Bronchial epithelial cell (primary cell): Measurements from ENCODE around the gene LMF2. TPM values are rescaled to one million over a fixed set of nuclear protein-coding genes. Genes with fewer than 3 reads are reported as not detected.

Source experiments
- DNase-seq: peaks from one replicate; pipeline ENCODE4 v3.0.0-alpha.2; 2010; ENCODE audit warnings: low read depth
- FAIRE-seq: peaks from 2 replicates; lab custom pipeline; 2011; peaks lifted over from hg19 to GRCh38; lab: Jason Lieb, UNC
- H3K27me3 ChIP-seq: 2 replicates; pipeline ENCODE4 v1.5.1; 2011; ENCODE audit warnings: low read length; ENCODE audit not compliant: control insufficient read depth, insufficient read depth
- H3K36me3 ChIP-seq: 2 replicates; pipeline ENCODE4 v1.5.1; 2011; ENCODE audit warnings: low read length; ENCODE audit not compliant: control insufficient read depth, insufficient read depth
- H3K4me3 ChIP-seq: 2 replicates; pipeline ENCODE4 v1.5.1; 2011; ENCODE audit warnings: mild to moderate bottlenecking, low read depth, low read length, control low read depth
- total RNA-seq: library from RNA; depleted of rRNA; stranded (reverse); fragments of >200 nt; gene quantifications from 2 replicates; pipeline ENCODE4 v1.2.1, GENCODE V29; 2014
- TF ChIP-seq, protein P1 (sequence below): IDR thresholded peaks from 2 replicates; pipeline ENCODE4 v1.5.1; 2011; ENCODE audit warnings: mild to moderate bottlenecking, moderate library complexity, low read length, control low read depth, inconsistent platforms; ENCODE audit not compliant: insufficient read depth, severe bottlenecking

The LMF2 gene
- total RNA-seq, 1 donor from 2014 or later = 10.3 TPM

DNA sequence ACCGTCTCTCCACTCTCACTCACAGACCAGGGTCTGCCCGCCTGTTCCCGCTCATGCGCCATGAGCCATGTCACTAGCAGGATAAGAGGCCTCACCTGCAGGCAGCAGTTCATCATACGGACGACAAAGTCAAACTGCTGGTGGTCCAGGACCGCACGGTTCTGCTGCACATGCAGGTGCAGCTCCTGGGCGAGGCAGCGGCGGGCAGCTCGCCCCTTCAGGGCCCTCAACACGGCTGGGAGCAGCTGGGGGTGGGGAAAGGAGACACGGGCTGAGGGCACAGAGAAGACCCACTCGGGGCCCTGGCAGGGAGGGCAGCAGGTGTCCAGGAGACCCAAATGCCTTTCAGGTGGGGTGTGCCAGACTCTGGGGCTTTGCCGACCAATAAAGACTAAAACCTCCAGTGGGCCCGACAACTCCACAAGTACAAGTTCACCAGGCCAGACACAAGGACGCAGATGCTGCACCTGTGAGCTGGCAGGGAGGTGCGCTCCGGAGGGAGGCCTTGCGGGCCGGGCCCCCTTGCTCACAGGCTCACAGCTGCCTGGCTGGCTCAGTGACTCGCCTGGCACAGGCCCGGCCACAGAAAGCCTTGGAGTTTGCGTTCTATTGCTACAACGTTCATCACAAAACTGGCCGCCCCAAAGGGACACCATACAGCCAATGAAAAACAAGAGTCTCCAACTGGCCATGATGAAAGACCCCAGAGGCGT is 44.2 kb downstream of the LMF2 start:
- no peak for FAIRE-seq

DNA sequence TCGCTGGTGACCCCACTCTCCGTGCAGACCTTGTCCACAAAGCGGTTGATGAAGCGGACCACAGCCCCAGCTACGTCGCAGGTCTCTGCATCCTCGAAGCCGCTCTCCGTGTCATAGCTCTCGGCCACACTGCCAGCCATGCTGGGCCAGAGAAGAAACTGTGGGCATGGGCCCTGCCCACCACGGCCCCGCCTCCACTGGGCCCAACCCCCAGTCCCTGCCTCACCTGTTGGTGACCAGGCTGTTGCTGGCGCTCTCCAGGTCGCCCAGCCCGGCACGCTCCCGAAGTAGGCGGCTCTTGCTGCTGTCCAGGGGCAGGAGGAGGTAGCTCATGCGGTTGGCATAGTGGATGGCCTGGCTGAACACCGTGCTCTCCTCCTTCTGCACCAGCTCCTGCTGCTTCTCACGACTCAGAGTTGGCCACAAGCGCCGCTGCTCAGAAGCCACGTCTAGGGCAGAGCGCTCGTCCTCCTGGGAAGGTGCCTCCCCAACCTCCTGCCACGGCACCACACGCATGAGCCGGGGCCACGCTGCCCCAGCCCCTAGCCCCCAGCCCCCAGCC is 45.4 kb downstream of the LMF2 start:
- Histone ChIP-seq H3K4me3 (no peak overlapping the region), H3K27me3 (no peaks in the 10 kb centered on the region), H3K36me3 (peaks cover 55% of the 10 kb centered on the region)
- TF ChIP-seq, protein P1, sequence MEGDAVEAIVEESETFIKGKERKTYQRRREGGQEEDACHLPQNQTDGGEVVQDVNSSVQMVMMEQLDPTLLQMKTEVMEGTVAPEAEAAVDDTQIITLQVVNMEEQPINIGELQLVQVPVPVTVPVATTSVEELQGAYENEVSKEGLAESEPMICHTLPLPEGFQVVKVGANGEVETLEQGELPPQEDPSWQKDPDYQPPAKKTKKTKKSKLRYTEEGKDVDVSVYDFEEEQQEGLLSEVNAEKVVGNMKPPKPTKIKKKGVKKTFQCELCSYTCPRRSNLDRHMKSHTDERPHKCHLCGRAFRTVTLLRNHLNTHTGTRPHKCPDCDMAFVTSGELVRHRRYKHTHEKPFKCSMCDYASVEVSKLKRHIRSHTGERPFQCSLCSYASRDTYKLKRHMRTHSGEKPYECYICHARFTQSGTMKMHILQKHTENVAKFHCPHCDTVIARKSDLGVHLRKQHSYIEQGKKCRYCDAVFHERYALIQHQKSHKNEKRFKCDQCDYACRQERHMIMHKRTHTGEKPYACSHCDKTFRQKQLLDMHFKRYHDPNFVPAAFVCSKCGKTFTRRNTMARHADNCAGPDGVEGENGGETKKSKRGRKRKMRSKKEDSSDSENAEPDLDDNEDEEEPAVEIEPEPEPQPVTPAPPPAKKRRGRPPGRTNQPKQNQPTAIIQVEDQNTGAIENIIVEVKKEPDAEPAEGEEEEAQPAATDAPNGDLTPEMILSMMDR = no peak
- DNase-seq = no peak
- no peak for FAIRE-seq

More for the DNA sequence above, 44.2 kb downstream of the LMF2 start:
- no peak for DNase-seq
- TF ChIP-seq, protein P1 = no peak
- Histone ChIP-seq H3K36me3 (peaks cover 53% of the 10 kb centered on the region), H3K4me3 (no peak overlapping the region), H3K27me3 (no peaks in the 10 kb centered on the region)

GRCh38 chr22:50461536-50461935 is 46.0 kb downstream of the LMF2 start:
- no peak overlapping the region for H3K4me3 ChIP-seq
- H3K27me3 ChIP-seq = no peaks in the 10 kb centered on the region
- FAIRE-seq (no peak), DNase-seq (no peak)
- H3K36me3 ChIP-seq = peaks cover 54% of the 10 kb centered on the region
- TF ChIP-seq, protein P1 = no peak

DNA sequence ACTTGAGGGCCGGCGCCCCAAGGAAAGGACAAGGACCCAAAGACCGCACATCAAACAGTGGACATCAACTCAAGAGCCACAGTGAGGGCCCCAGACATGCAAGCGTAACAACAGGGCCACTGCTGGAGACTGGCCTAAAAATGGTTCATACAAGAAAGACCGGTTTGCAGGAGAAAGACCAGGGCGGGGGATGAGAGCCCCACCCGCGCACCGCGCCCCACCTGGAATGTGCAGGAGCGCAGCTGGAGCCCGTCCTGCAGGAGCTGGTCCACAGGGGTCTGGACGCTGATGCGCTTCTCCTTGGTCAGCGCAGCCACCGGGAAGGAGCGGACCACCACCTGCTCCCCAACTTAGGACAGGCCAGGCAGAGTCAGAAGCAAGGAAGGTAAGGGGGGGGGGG is 46.6 kb downstream of the LMF2 start:
- FAIRE-seq = peak; percentile 83
- DNase-seq = peak; percentile 46
- Histone ChIP-seq H3K4me3 (no peak overlapping the region), H3K27me3 (no peaks in the 10 kb centered on the region), H3K36me3 (peaks cover 55% of the 10 kb centered on the region)
- TF ChIP-seq, protein P1 = no peak

- no peak for DNase-seq
- H3K36me3 ChIP-seq = peaks cover 59% of the 10 kb centered on the region
- TF ChIP-seq, protein P1 = no peak
- H3K27me3 ChIP-seq = no peaks in the 10 kb centered on the region
- no peak for FAIRE-seq
- no peak overlapping the region for H3K4me3 ChIP-seq
Observed at GRCh38 chr22:50459496-50460140, 47.9 kb downstream of the LMF2 start.
